Posterior vena cava (tissue), 2 donors: ENCODE data around the gene ZNF169. TPM values are rescaled to one million over a fixed set of nuclear protein-coding genes. Genes with fewer than 3 reads are reported as not detected.
"Not testable (repeated sequence)": the region's sequence is repeated elsewhere in the genome, so short reads cannot be mapped to it uniquely, and the experiment has no call there.

ENCODE experiments used
- DNase-seq: peaks from one replicate; pipeline ENCODE4 v3.0.0-alpha.2; 2020; ENCODE audit warnings: low spot score
- intact Hi-C, 2 donors: fragments of 100-400 bp; cut with DNase I; formaldehyde crosslinking; loops; one replicate each; pipeline versions ENCODE4 v1.14.1 to v1.14.2; 2022 to 2023
- total RNA-seq, 2 donors: library from RNA; stranded (reverse); fragmentation: NEBNext Ultra II Directional; extraction: Animal tissue kit (Norgen Biotek cat#: 25700); gene quantifications; one replicate each; pipeline ENCODE4 v1.2.1, GENCODE V29; 2021
- donor health status: DM: yes; HTN: yes; CAD: no.
- donor health status: DM: yes; HTN: yes; CAD: no.

Gene ZNF169
- total RNA-seq, 2 donors from 2014 or later, result 3.8 to 4.3 TPM

DNA sequence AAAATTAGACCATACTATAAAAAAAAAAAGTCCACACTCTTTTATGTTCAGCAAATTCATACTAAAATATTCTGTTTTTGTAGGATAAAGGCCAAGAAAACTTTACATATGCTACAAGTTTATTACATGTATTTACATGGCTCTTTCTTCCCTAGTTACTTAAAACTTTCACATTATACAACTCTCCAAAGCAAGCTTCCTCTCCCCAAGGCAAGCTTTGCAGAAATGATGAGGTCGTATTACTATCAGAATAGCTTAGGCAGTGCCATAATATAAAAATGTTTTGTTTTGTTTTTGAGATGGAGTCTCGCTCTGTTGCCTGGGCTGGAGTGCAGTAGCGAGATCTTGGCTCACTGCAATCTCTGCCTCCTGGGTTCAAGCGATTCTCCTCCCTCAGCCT is 77.3 kb downstream of the ZNF169 start:
- DNase-seq, intact Hi-C loops: not testable (repeated sequence)

DNA sequence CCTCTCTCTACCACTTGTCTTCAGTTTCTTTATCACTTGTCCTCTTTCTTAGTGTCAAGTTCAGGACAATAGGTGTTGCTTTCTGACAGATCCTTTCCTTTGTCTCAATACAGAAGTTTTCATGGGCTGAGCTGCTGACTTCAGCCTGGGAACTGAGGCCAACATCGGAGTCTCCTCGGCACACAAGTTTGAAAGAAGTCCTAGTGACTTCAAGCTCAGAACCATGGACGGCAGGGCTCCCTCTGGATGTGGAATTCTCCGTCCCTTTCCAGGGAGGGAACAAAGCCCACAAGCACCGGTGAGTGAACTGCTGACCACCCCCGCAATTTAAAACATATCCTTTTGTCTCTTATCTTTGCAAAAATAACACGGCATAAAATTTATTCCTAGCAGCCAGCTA is 79.6 kb downstream of the ZNF169 start:
- DNase-seq, intact Hi-C loops: not testable (repeated sequence)

GRCh38 chr9:94339657-94340056 is 80.6 kb downstream of the ZNF169 start:
- intact Hi-C loops, DNase-seq: not testable (repeated sequence)

GRCh38 chr9:94340750-94341149 is 81.7 kb downstream of the ZNF169 start:
- DNase-seq, intact Hi-C loops: not testable (repeated sequence)

DNA sequence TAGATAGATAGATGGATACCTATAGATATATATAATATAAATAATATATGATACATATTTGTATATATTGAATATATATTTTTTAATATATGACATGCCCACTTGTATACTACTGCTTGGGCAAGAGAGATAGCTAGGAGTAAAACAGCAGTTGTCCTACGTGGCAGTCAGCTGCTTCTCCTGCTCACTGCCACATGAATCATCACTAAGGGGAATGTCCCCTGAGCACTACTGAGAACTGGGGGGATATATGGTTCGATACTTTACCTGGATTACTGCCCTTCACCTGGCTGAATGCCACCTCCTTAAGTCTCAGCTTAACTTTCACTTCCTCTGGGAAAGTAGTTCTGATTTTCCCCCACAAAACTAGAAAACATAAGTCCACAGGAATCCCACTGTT is 82.6 kb downstream of the ZNF169 start:
- intact Hi-C loops, DNase-seq: not testable (repeated sequence)

DNA sequence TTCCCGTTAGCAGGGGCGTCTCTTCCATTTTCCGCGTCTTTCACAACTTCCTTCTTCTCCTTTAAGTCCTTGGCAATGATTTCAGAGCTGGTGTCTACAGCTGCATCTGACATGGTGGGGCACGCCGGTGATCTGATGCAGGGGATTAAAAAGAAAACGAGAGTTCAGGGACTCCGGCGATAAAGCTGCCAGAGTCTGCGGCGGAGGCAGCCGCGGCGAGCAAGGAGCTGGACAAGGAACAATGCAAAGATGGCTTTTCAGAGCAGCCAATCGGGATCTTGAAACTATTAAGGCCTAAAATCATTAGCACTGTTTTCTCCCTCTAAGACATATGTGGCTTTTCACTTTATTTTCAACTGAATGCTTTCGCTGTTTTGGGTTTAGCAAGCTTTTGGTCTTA is 88.4 kb downstream of the ZNF169 start:
- DNase-seq, intact Hi-C loops: not testable (repeated sequence)

GRCh38 chr9:94348754-94349153 is 89.7 kb downstream of the ZNF169 start:
- intact Hi-C loops, result not testable (repeated sequence)

More at GRCh38 chr9:94348754-94349153, 89.7 kb downstream of the ZNF169 start:
- not testable (repeated sequence) for DNase-seq

Other genes starting within 250 kb of the ZNF169 start
- gene PTPDC1, start 174.8 kb upstream of the ZNF169 start, total RNA-seq, result 10 to 100 TPM; 11.6 to 13.7 TPM
- gene NUTM2F, start 69.3 kb downstream of the ZNF169 start, total RNA-seq, result not detected